ENCODE data around the gene ZNF436.
"Not testable (repeated sequence)": the region's sequence is repeated elsewhere in the genome, so short reads cannot be mapped to it uniquely, and the experiment has no call there.

ZNF436 gene

GRCh38 chr1:23330846-23331245 is 38.8 kb downstream of the ZNF436 start:
- no peak for DNase-seq (ENCODE audit: low read depth)
- H3K4me3 ChIP-seq (ENCODE audit: low read depth, low read length) = no peak overlapping the region
- no peak for TF ChIP-seq CTCF (IDR thresholded peaks at IDR 0.05; ENCODE audit: insufficient read depth, low read depth, low read length, missing control alignments)

- no peak overlapping the region for H3K4me3 ChIP-seq (ENCODE audit: low read depth, low read length)
- TF ChIP-seq CTCF (IDR thresholded peaks at IDR 0.05; ENCODE audit: insufficient read depth, low read depth, low read length, missing control alignments) = no peak
- no peak for DNase-seq (ENCODE audit: low read depth)
These were observed 44.2 kb downstream of the ZNF436 start for GRCh38 chr1:23325393-23325792.

- H3K4me3 ChIP-seq (ENCODE audit: low read depth, low read length) = no peak overlapping the region
- no peak for DNase-seq (ENCODE audit: low read depth)
- TF ChIP-seq CTCF (IDR thresholded peaks at IDR 0.05; ENCODE audit: insufficient read depth, low read depth, low read length, missing control alignments) = no peak
These were observed 46.9 kb downstream of the ZNF436 start for GRCh38 chr1:23322770-23323169.

GRCh38 chr1:23310280-23310679 is 59.4 kb downstream of the ZNF436 start:
- DNase-seq (ENCODE audit: low read depth); H3K4me3 ChIP-seq (ENCODE audit: low read depth, low read length): not testable (repeated sequence)

Data from GM12865 (cell line).